Lower leg skin (tissue), 3 donors: Measurements from ENCODE around the gene TMEM140.

ENCODE experiments used
- CTCF ChIP-seq, 3 donors: fragments of 450-650 bp; IDR thresholded peaks; one replicate each; pipeline ENCODE4 v1.5.1; 2016; ENCODE audit warnings: antibody characterized with exemption in 3 of 3, mild to moderate bottlenecking in 3 of 3, moderate library complexity in 2 of 3
- POLR2A ChIP-seq, 2 donors: fragments of 450-650 bp; IDR thresholded peaks; one replicate each; pipeline ENCODE4 v1.6.1; 2016 to 2017; ENCODE audit warnings: antibody characterized with exemption in 2 of 2, mild to moderate bottlenecking in 1 of 2, moderate library complexity in 1 of 2

GRCh38 chr7:135170274-135170997, 22.6 kb downstream of the TMEM140 start, which contains the start of gene CYREN:
- TF ChIP-seq CTCF (IDR thresholded peaks at IDR 0.05): peak in 1 of 3 donors; percentile 14
- TF ChIP-seq POLR2A (IDR thresholded peaks at IDR 0.05): no peak
